ENCODE data around the gene KCNJ12.
"Not testable (repeated sequence)": the region's sequence is repeated elsewhere in the genome, so short reads cannot be mapped to it uniquely, and the experiment has no call there.

GRCh38 chr17:21406616-21407404, 30.7 kb downstream of the KCNJ12 start:
- not testable (repeated sequence) for TF ChIP-seq CTCF, EP300, POLR2A (IDR thresholded peaks at IDR 0.05)
